ENCODE data around the gene CEMP1. TPM values are rescaled to one million over a fixed set of nuclear protein-coding genes. Genes with fewer than 3 reads are reported as not detected.

The CEMP1 gene
- total RNA-seq, 2 donors from 2014 or later, result not detected

Small RNA genes within 50 kb of the gene (microRNA-seq; reads per million reads assigned to microRNA genes)
- 0 reads per million in 2 donors for gene MIR3178 (ENCODE audit: borderline microRNAs expressed in 2 of 2)

Other genes with a start within 250 kb of the CEMP1 start
- 10 to 100 TPM in 1 of 2 donors, 1 to 10 TPM in 1; 9.6 to 16.6 TPM for gene ABCA3, start 190.7 kb downstream of the CEMP1 start, total RNA-seq
- gene CCNF, start 102.0 kb downstream of the CEMP1 start, total RNA-seq, result 1 to 10 TPM in 1 of 2 donors, under 1 TPM in 1; 0.81 to 1.3 TPM
- gene TEDC2, start 71.3 kb downstream of the CEMP1 start, total RNA-seq, result under 1 TPM in 1 of 2 donors, not detected in 1; 0.86 TPM
- under 1 TPM in 1 of 2 donors, not detected in 1; 0.29 TPM for gene NTN3, start 60.1 kb downstream of the CEMP1 start, total RNA-seq
- 10 to 100 TPM; 11.4 to 13.3 TPM for gene TBC1D24, start 56.3 kb downstream of the CEMP1 start, total RNA-seq
- gene ATP6V0C, start 17.5 kb downstream of the CEMP1 start, total RNA-seq, result 100 to 1,000 TPM; 107 to 133 TPM
- gene AMDHD2, start 11.0 kb downstream of the CEMP1 start, total RNA-seq, result 10 to 100 TPM; 25.5 to 34.3 TPM
- 10 to 100 TPM; 36.8 to 40.1 TPM for gene PDPK1, start 6.6 kb upstream of the CEMP1 start, total RNA-seq
- gene KCTD5, start 151.1 kb upstream of the CEMP1 start, total RNA-seq, result 10 to 100 TPM; 13.5 to 14.3 TPM
- 1 to 10 TPM in 1 of 2 donors, under 1 TPM in 1; 0.71 to 1.4 TPM for gene PRSS27, start 188.8 kb upstream of the CEMP1 start, total RNA-seq
- 100 to 1,000 TPM; 320 to 360 TPM for gene SRRM2, start 221.2 kb upstream of the CEMP1 start, total RNA-seq
- 100 to 1,000 TPM; 182 to 196 TPM for gene ELOB, start 245.9 kb upstream of the CEMP1 start, total RNA-seq

Measured in posterior vena cava (tissue), 2 donors.